HUES48 (cell line): ENCODE results near the gene SASH3.

Experiments
- H3K27ac ChIP-seq: one replicate; pipeline ENCODE4 v1.7.0; 2013; ENCODE audit warnings: low read depth, low read length, inconsistent platforms
- H3K27me3 ChIP-seq: 2 replicates; pipeline ENCODE4 v1.6.1; 2013; ENCODE audit warnings: mild to moderate bottlenecking, low read length; ENCODE audit not compliant: control insufficient read depth, insufficient read depth
- H3K36me3 ChIP-seq: 2 replicates; pipeline ENCODE4 v1.6.1; 2013; ENCODE audit warnings: low read length; ENCODE audit not compliant: control insufficient read depth, insufficient read depth
- H3K4me1 ChIP-seq: 2 replicates; pipeline ENCODE4 v1.6.1; 2013; ENCODE audit warnings: mild to moderate bottlenecking, low read length; ENCODE audit not compliant: control insufficient read depth, insufficient read depth
- H3K4me3 ChIP-seq: 2 replicates; pipeline ENCODE4 v1.5.1; 2013; ENCODE audit warnings: mild to moderate bottlenecking, low read depth, low read length
- H3K9ac ChIP-seq: 2 replicates; pipeline ENCODE4 v1.6.1; 2013; ENCODE audit warnings: mild to moderate bottlenecking, low read depth, low read length, moderate library complexity
- H3K9me3 ChIP-seq: 2 replicates; pipeline ENCODE4 v1.6.1; 2013; ENCODE audit warnings: low read length; ENCODE audit not compliant: control insufficient read depth, insufficient read depth

The SASH3 gene

GRCh38 chrX:129785160-129785947, 5.6 kb downstream of the SASH3 start:
- Histone ChIP-seq H3K36me3 (no peaks in the 10 kb centered on the region), H3K4me1 (0 out of 2 replicates have a peak, but pooled peaks cover 3% of the 10 kb centered on the region), H3K27ac (no peak overlapping the region), H3K9ac (no peak overlapping the region), H3K9me3 (no peaks in the 10 kb centered on the region), H3K4me3 (no peak overlapping the region), H3K27me3 (0 out of 2 replicates have a peak, but pooled peaks cover 3% of the 10 kb centered on the region)

GRCh38 chrX:129786210-129786651, 6.5 kb downstream of the SASH3 start:
- no peaks in the 10 kb centered on the region for H3K36me3 ChIP-seq
- no peak overlapping the region for H3K27ac ChIP-seq
- H3K9me3 ChIP-seq = no peaks in the 10 kb centered on the region
- H3K9ac ChIP-seq = no peak overlapping the region
- 0 out of 2 replicates have a peak, but pooled peaks cover 3% of the 10 kb centered on the region for H3K27me3 ChIP-seq
- no peak overlapping the region for H3K4me3 ChIP-seq
- H3K4me1 ChIP-seq = 0 out of 2 replicates have a peak, but pooled peaks cover 3% of the 10 kb centered on the region

- no peak overlapping the region for H3K9ac ChIP-seq
- 0 out of 2 replicates have a peak, but pooled peaks cover 3% of the 10 kb centered on the region for H3K27me3 ChIP-seq
- no peaks in the 10 kb centered on the region for H3K4me1 ChIP-seq
- no peaks in the 10 kb centered on the region for H3K36me3 ChIP-seq
- H3K27ac ChIP-seq = no peak overlapping the region
- H3K4me3 ChIP-seq = no peak overlapping the region
- no peaks in the 10 kb centered on the region for H3K9me3 ChIP-seq
Observed at GRCh38 chrX:129787336-129788055, 7.7 kb downstream of the SASH3 start.

- H3K36me3 ChIP-seq = no peaks in the 10 kb centered on the region
Observed at GRCh38 chrX:129788527-129788926, 8.8 kb downstream of the SASH3 start.

GRCh38 chrX:129790146-129790545, 10.4 kb downstream of the SASH3 start:
- Histone ChIP-seq H3K4me3 (no peak overlapping the region), H3K9me3 (no peaks in the 10 kb centered on the region), H3K4me1 (no peaks in the 10 kb centered on the region), H3K27ac (no peak overlapping the region), H3K9ac (no peak overlapping the region), H3K27me3 (no peaks in the 10 kb centered on the region), H3K36me3 (no peaks in the 10 kb centered on the region)

More at GRCh38 chrX:129788527-129788926, 8.8 kb downstream of the SASH3 start:
- Histone ChIP-seq H3K9ac (no peak overlapping the region), H3K9me3 (no peaks in the 10 kb centered on the region), H3K27ac (no peak overlapping the region), H3K4me3 (no peak overlapping the region), H3K4me1 (no peaks in the 10 kb centered on the region), H3K27me3 (0 out of 2 replicates have a peak, but pooled peaks cover 3% of the 10 kb centered on the region)

GRCh38 chrX:129790808-129791207, 11.1 kb downstream of the SASH3 start:
- Histone ChIP-seq H3K9ac (no peak overlapping the region), H3K27ac (no peak overlapping the region), H3K4me3 (no peak overlapping the region), H3K4me1 (no peaks in the 10 kb centered on the region), H3K36me3 (no peaks in the 10 kb centered on the region), H3K27me3 (no peaks in the 10 kb centered on the region), H3K9me3 (no peaks in the 10 kb centered on the region)

GRCh38 chrX:129791336-129791735, 11.6 kb downstream of the SASH3 start:
- Histone ChIP-seq H3K4me3 (no peak overlapping the region), H3K27ac (no peak overlapping the region), H3K9ac (no peak overlapping the region), H3K4me1 (no peaks in the 10 kb centered on the region), H3K9me3 (no peaks in the 10 kb centered on the region), H3K27me3 (no peaks in the 10 kb centered on the region), H3K36me3 (no peaks in the 10 kb centered on the region)

- no peak overlapping the region for H3K9ac ChIP-seq
- no peaks in the 10 kb centered on the region for H3K36me3 ChIP-seq
- no peak overlapping the region for H3K27ac ChIP-seq
Observed at GRCh38 chrX:129791961-129792570, 12.3 kb downstream of the SASH3 start.

GRCh38 chrX:129792586-129793291, 13.0 kb downstream of the SASH3 start:
- Histone ChIP-seq H3K4me1 (no peaks in the 10 kb centered on the region), H3K9ac (no peak overlapping the region), H3K36me3 (no peaks in the 10 kb centered on the region), H3K27ac (no peak overlapping the region), H3K4me3 (no peak overlapping the region), H3K9me3 (no peaks in the 10 kb centered on the region), H3K27me3 (no peaks in the 10 kb centered on the region)

More at GRCh38 chrX:129791961-129792570, 12.3 kb downstream of the SASH3 start:
- H3K4me3 ChIP-seq = no peak overlapping the region
- no peaks in the 10 kb centered on the region for H3K4me1 ChIP-seq
- no peaks in the 10 kb centered on the region for H3K9me3 ChIP-seq
- no peaks in the 10 kb centered on the region for H3K27me3 ChIP-seq

- Histone ChIP-seq H3K27ac (no peak overlapping the region), H3K4me3 (no peak overlapping the region), H3K9me3 (no peaks in the 10 kb centered on the region), H3K27me3 (no peaks in the 10 kb centered on the region), H3K36me3 (no peaks in the 10 kb centered on the region), H3K4me1 (no peaks in the 10 kb centered on the region), H3K9ac (no peak overlapping the region)
Observed at GRCh38 chrX:129793604-129794191, 13.9 kb downstream of the SASH3 start.
